Loucy (cell line): ENCODE measurements around the gene KCNJ12.
"Not testable (repeated sequence)": the region's sequence is repeated elsewhere in the genome, so short reads cannot be mapped to it uniquely, and the experiment has no call there.

Source experiments
- H2AFZ ChIP-seq: fragments of 200-600 bp; sonication (generic); 2 replicates; pipeline ENCODE4 v1.6.0; 2016; ENCODE audit warnings: antibody characterized with exemption, mild to moderate bottlenecking, low read length, moderate library complexity
- H3F3A ChIP-seq: fragments of 200-600 bp; 2 replicates; pipeline ENCODE4 v1.6.0; 2016; ENCODE audit warnings: antibody characterized with exemption, low read depth, mild to moderate bottlenecking
- H3K27me3 ChIP-seq: fragments of 200-600 bp; sonication (generic); 2 replicates; pipeline ENCODE4 v1.6.1; 2014; ENCODE audit warnings: low read length, mild to moderate bottlenecking; ENCODE audit not compliant: insufficient read depth, poor library complexity, severe bottlenecking
- H3K36me3 ChIP-seq: fragments of 200-600 bp; sonication (generic); 2 replicates; pipeline ENCODE4 v1.6.1; 2016; ENCODE audit warnings: low read length; ENCODE audit not compliant: insufficient read depth
- H3K4me1 ChIP-seq: fragments of 200-600 bp; sonication (generic); 2 replicates; pipeline ENCODE4 v1.5.1; 2014; ENCODE audit warnings: low read length, mild to moderate bottlenecking; ENCODE audit not compliant: insufficient read depth, poor library complexity, severe bottlenecking
- H3K4me2 ChIP-seq: fragments of 200-600 bp; sonication (generic); 2 replicates; pipeline ENCODE4 v1.6.0; 2014; ENCODE audit warnings: antibody characterized with exemption, low read length, low read depth, mild to moderate bottlenecking; ENCODE audit not compliant: poor library complexity, severe bottlenecking
- H3K4me3 ChIP-seq: fragments of 200-600 bp; sonication (generic); 2 replicates; pipeline ENCODE4 v1.5.1; 2014; ENCODE audit warnings: low read length, mild to moderate bottlenecking, mixed read lengths; ENCODE audit not compliant: poor library complexity, severe bottlenecking
- H3K79me2 ChIP-seq: fragments of 200-600 bp; sonication (generic); 2 replicates; pipeline ENCODE4 v1.6.1; 2014; ENCODE audit warnings: low read length; ENCODE audit not compliant: insufficient read depth
- H3K9ac ChIP-seq: fragments of 200-600 bp; sonication (generic); 2 replicates; pipeline ENCODE4 v1.6.0; 2014; ENCODE audit warnings: mild to moderate bottlenecking, low read depth, low read length, moderate library complexity; ENCODE audit not compliant: poor library complexity, severe bottlenecking
- H3K9me2 ChIP-seq: fragments of 200-600 bp; sonication (generic); replicated peaks from 2 replicates; pipeline ENCODE4 v1.6.1; 2016; ENCODE audit warnings: low read depth, low read length, mixed read lengths
- H3K9me3 ChIP-seq: fragments of 200-600 bp; sonication (generic); 2 replicates; pipeline ENCODE4 v1.6.1; 2014; ENCODE audit warnings: mild to moderate bottlenecking, antibody characterized with exemption, low read length, low read depth; ENCODE audit not compliant: insufficient read depth
- H4K20me1 ChIP-seq: fragments of 200-600 bp; sonication (generic); 2 replicates; pipeline ENCODE4 v1.6.0; 2014; ENCODE audit warnings: antibody characterized with exemption, low read length, mild to moderate bottlenecking; ENCODE audit not compliant: insufficient read depth, poor library complexity, severe bottlenecking
- EZH2phosphoT487 ChIP-seq: fragments of 200-600 bp; IDR thresholded peaks from 2 replicates; pipeline ENCODE4 v1.6.1; 2018; ENCODE audit warnings: antibody characterized with exemption, mild to moderate bottlenecking, moderate library complexity, borderline replicate concordance
- TF ChIP-seq, protein P1 (sequence below): fragments of 200-600 bp; sonication (generic); conservative IDR thresholded peaks from 2 replicates; pipeline ENCODE4 v1.5.1; 2014; ENCODE audit warnings: mild to moderate bottlenecking, antibody characterized with exemption, low read length

The KCNJ12 gene

DNA sequence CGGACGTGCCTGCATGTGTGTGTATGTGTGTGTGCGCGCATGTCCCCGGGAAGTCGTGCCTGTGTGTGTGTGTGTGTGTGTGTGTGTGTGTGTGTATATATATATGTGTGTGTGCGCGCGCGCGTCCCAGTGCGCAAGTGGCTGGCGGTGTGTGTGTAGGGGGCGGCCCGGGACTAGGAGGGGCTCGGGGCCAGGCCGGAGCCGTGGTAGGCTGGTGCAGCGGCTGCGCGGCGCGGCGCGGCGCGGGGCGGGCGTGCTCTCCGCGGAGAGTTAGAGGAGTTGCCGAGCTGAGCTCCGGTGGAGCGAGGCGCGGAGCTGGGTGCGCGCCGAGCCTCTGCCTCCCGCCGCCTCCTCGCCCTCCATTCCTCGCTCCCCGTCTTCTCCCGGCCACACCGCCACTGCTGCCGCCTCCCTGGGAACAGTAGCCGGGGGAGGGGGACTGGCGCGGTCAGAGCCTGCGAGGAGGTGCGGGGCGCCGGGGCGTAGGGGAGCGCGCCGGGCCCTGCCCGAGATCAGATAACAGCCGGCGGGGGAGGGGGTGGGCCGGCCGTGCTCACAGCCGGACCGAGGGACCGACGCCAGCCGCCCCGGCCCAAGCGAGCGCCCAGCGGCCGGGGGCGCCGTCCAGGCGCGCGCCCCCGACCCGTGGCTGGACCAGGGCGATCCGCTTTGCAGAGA, at the start of gene KCNJ12:
TSS of gene KCNJ12 (plus strand) at position 277 of the 678 bp plus-strand sequence. CDS start 38,986 bp downstream, outside the sequence.
- Histone ChIP-seq H3K4me3 (no peak within 1 kb of the TSS), H4K20me1 (no peaks in the 10 kb centered on the region), H3K4me2 (no peak within 1 kb of the TSS), H3K36me3 (no peaks in the 10 kb centered on the region), H3F3A (no peaks in the 10 kb centered on the region), H2AFZ (no peak within 1 kb of the TSS), H3K9me2 (no peaks in the 10 kb centered on the region), H3K9ac (no peak within 1 kb of the TSS), H3K27me3 (no peaks in the 10 kb centered on the region), H3K9me3 (no peaks in the 10 kb centered on the region), H3K4me1 (no peaks in the 10 kb centered on the region), H3K79me2 (no peaks in the 10 kb centered on the region)
- TF ChIP-seq, protein P1, sequence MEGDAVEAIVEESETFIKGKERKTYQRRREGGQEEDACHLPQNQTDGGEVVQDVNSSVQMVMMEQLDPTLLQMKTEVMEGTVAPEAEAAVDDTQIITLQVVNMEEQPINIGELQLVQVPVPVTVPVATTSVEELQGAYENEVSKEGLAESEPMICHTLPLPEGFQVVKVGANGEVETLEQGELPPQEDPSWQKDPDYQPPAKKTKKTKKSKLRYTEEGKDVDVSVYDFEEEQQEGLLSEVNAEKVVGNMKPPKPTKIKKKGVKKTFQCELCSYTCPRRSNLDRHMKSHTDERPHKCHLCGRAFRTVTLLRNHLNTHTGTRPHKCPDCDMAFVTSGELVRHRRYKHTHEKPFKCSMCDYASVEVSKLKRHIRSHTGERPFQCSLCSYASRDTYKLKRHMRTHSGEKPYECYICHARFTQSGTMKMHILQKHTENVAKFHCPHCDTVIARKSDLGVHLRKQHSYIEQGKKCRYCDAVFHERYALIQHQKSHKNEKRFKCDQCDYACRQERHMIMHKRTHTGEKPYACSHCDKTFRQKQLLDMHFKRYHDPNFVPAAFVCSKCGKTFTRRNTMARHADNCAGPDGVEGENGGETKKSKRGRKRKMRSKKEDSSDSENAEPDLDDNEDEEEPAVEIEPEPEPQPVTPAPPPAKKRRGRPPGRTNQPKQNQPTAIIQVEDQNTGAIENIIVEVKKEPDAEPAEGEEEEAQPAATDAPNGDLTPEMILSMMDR, result no peak
- no peak for TF ChIP-seq EZH2phosphoT487

DNA sequence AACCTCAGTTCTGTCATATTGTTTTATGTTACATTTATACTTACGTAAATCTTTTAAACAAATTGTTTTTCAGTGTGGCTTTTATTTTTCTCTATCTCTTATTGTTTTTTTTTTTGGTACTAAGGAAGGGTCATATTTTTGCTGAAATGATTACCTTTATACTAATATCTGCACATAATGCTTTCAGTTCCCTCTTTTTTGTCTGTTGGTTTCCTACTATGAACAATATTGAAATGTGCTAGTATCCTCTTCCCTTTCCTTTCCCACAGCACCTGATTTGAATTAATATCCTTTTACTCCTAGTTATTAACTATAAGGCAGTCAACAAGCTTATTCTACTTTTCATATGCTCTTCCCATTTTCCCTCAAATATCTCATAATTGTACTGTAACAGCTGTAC, 48.2 kb upstream of the KCNJ12 start:
- H3K9me2 ChIP-seq, H3K36me3 ChIP-seq, H3K4me2 ChIP-seq, H2AFZ ChIP-seq, H3K4me1 ChIP-seq, H3K9me3 ChIP-seq, H3K9ac ChIP-seq, H4K20me1 ChIP-seq, H3K79me2 ChIP-seq, H3K4me3 ChIP-seq, H3F3A ChIP-seq, H3K27me3 ChIP-seq: not testable (repeated sequence)

DNA sequence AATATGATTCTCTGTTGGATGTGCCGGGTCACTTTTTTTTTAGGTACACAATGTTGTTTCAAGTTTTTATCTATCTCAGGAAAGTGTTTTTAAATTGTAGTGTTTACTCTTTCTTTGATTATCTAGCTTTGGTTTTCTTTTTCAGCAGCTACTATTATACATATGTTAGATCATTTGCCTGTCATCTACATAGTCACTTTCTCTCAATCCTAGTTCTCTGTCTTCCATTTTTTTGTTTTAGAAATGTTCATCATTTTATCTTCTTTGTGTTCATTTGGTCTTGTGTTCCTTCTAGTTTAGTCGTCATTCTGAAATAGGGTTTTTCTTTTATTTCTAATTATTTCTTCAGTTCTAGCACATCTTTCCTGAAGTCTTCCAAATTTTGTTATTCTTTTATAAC, 47.4 kb upstream of the KCNJ12 start:
- not testable (repeated sequence) for H3K27me3 ChIP-seq, H3K9me2 ChIP-seq, H4K20me1 ChIP-seq, H2AFZ ChIP-seq, H3K79me2 ChIP-seq, H3K9ac ChIP-seq, H3K4me1 ChIP-seq, H3F3A ChIP-seq, H3K4me3 ChIP-seq, H3K36me3 ChIP-seq, H3K9me3 ChIP-seq, H3K4me2 ChIP-seq

DNA sequence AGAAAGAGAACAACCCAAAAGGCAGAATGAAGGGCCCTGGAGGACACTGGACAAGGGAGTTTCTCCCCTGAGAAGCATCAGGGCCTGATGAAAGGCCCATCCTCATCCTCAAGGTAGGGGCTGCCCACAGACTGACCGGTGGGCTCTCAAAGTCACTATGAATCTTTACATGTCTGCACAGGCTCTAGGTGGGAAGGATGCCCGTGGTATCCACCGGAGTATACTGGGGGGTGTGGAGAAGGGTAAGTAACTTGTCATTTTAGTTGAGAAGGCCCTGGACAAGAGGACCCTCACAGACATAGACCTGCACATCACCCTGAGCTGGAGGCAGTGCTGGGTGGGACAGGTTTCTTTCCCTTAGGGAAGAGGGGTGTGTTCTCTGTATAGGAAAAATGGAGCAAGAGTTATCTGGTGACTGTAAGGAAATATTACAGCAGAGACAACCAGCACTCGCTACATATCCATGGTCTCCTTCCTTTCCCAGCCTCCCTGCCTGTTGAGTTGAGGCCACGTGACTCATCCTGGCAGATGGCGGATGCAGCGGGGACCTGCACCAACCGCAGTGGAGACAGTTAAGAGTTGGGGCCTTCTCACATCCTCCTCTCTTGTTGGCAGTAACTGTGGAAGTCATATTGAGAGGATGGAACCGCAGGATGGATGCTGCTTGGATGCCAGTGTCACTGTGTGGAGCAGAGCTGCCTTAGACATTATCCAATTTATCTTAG, 45.6 kb upstream of the KCNJ12 start:
- Histone ChIP-seq H3K9ac (no peak overlapping the region), H3K9me3 (no peaks in the 10 kb centered on the region), H3K27me3 (no peaks in the 10 kb centered on the region), H3K36me3 (no peaks in the 10 kb centered on the region), H3K4me3 (no peak overlapping the region), H3K4me1 (no peaks in the 10 kb centered on the region), H3K79me2 (no peaks in the 10 kb centered on the region), H3K4me2 (no peak overlapping the region), H2AFZ (no peak overlapping the region), H4K20me1 (no peaks in the 10 kb centered on the region), H3K9me2 (no peaks in the 10 kb centered on the region), H3F3A (no peaks in the 10 kb centered on the region)
- TF ChIP-seq EZH2phosphoT487, result no peak
- TF ChIP-seq, protein P1, result no peak

DNA sequence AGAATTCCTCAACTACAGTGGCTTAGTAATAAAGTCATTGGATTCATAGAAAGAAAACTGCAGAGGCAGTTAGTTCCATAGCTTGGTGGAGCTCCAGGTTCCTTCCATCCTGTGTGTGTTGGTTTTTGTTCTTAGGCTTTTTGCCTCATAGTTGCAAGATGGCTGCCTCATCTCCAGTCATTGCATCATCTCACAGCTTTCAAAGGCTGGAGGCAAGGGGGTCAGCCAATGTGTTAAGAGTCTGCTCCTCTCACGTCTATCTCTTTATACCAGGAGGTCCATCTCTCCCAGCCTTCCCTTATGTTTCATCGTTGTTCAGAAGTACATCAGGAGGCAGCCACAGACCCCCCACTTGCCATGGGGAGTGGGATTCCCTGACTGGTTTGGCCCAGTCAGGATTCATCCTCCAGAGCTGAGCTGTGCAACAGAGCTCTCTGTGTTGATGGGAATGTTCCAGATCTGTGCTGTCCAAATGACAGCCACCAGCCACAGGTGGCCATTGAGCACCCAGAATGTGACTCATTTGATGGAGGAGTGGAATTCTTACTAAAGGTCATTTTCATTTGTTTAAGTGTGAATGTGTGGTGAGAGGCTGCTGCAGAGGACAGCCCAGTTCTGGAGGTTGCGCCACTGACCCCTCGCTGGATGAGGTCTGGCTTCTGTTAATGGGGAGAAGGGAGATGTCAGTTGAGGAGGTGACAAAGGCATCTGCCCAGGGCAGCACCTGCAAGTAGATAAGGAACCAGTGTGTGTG, 39.4 kb upstream of the KCNJ12 start:
- H3K4me2 ChIP-seq, H3K9ac ChIP-seq, H3K79me2 ChIP-seq: not testable (repeated sequence)

More for the DNA sequence above, 39.4 kb upstream of the KCNJ12 start:
- not testable (repeated sequence) for H3K36me3 ChIP-seq, H3F3A ChIP-seq, H3K9me3 ChIP-seq, H3K4me3 ChIP-seq, H3K9me2 ChIP-seq, H3K4me1 ChIP-seq, H2AFZ ChIP-seq, H4K20me1 ChIP-seq, H3K27me3 ChIP-seq
